Stimulated activated CD4-positive, alpha-beta T cell treated with anti-CD3 and anti-CD28 coated beads, Interleukin-2, amount 100 ng/mL, for 4 hours (primary cell): Measurements from ENCODE around the gene PTPRN.

Experiments
- DNase-seq: peaks from one replicate; pipeline ENCODE4 v3.0.0-alpha.2; 2020; ENCODE audit warnings: low read depth

The PTPRN gene

GRCh38 chr2:219245148-219245898 lies 63.9 kb downstream of the PTPRN start, which contains the start of the genes GLB1L and STK16:
Gene GLB1L (minus strand): TSS chr2:219245444. CDS start chr2:219243573, 1,871 bp downstream.
Gene STK16 (plus strand): TSS chr2:219245479. CDS start chr2:219246000, 521 bp downstream.
- peak; percentile 76 for DNase-seq

GRCh38 chr2:219244789-219245147 lies 64.4 kb downstream of the PTPRN start:
- no peak for DNase-seq

GRCh38 chr2:219243291-219243761 lies 65.9 kb downstream of the PTPRN start:
- DNase-seq, result no peak
